ENCODE measurements around the gene GREB1.

- TF ChIP-seq, protein P1, sequence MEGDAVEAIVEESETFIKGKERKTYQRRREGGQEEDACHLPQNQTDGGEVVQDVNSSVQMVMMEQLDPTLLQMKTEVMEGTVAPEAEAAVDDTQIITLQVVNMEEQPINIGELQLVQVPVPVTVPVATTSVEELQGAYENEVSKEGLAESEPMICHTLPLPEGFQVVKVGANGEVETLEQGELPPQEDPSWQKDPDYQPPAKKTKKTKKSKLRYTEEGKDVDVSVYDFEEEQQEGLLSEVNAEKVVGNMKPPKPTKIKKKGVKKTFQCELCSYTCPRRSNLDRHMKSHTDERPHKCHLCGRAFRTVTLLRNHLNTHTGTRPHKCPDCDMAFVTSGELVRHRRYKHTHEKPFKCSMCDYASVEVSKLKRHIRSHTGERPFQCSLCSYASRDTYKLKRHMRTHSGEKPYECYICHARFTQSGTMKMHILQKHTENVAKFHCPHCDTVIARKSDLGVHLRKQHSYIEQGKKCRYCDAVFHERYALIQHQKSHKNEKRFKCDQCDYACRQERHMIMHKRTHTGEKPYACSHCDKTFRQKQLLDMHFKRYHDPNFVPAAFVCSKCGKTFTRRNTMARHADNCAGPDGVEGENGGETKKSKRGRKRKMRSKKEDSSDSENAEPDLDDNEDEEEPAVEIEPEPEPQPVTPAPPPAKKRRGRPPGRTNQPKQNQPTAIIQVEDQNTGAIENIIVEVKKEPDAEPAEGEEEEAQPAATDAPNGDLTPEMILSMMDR (conservative IDR thresholded peaks at IDR 0.05; ENCODE audit: low read depth, low read length): no peak
- TF ChIP-seq EZH2phosphoT487 (IDR thresholded peaks at IDR 0.05; ENCODE audit: borderline replicate concordance, low read length): no peak
- TF ChIP-seq EZH2 (IDR thresholded peaks at IDR 0.05; ENCODE audit: low read length, unreplicated experiment): no peak
These were observed 27.9 kb upstream of the GREB1 start for GRCh38 chr2:11505652-11506610.
